Neural cell (in vitro differentiated cells): Measurements from ENCODE around the gene HIPK2. TPM values are rescaled to one million over a fixed set of nuclear protein-coding genes. Genes with fewer than 3 reads are reported as not detected.

ENCODE experiments used
- H2AFZ ChIP-seq: fragments of 200-600, 300-800 bp; sonication (generic), shearing (Covaris generic); 2 replicates; pipeline ENCODE4 v1.6.0; 2014; ENCODE audit warnings: low read depth, mild to moderate bottlenecking, antibody characterized with exemption, low read length, moderate library complexity
- H3F3A ChIP-seq: fragments of 200-600 bp; shearing (Covaris generic); 2 replicates; pipeline ENCODE4 v1.6.1; 2016; ENCODE audit warnings: mild to moderate bottlenecking, moderate library complexity, mixed read lengths, antibody characterized with exemption, low read length; ENCODE audit not compliant: insufficient read depth, poor library complexity, severe bottlenecking
- H3K27ac ChIP-seq: fragments of 200-600, 300-800 bp; sonication (generic), shearing (Covaris generic); 2 replicates; pipeline ENCODE4 v1.5.1; 2014; ENCODE audit warnings: mild to moderate bottlenecking, low read length, moderate library complexity
- H3K27me3 ChIP-seq: fragments of 300-800, 200-600 bp; sonication (generic), shearing (Covaris generic); 2 replicates; pipeline ENCODE4 v1.6.0; 2014; ENCODE audit warnings: mild to moderate bottlenecking, low read depth, low read length, moderate library complexity; ENCODE audit not compliant: insufficient read depth
- H3K36me3 ChIP-seq: fragments of 300-800, 200-600 bp; sonication (generic), shearing (Covaris generic); 2 replicates; pipeline ENCODE4 v1.5.1; 2014; ENCODE audit warnings: mild to moderate bottlenecking, antibody characterized with exemption, low read length, moderate library complexity; ENCODE audit not compliant: insufficient read depth
- H3K4me2 ChIP-seq: fragments of 300-800, 200-600 bp; sonication (generic), shearing (Covaris generic); 2 replicates; pipeline ENCODE4 v1.6.0; 2014; ENCODE audit warnings: mild to moderate bottlenecking, low read length
- H3K4me3 ChIP-seq: fragments of 300-800, 200-600 bp; sonication (generic), shearing (Covaris generic); 2 replicates; pipeline ENCODE4 v1.5.1; 2014; ENCODE audit warnings: mild to moderate bottlenecking, low read length, moderate library complexity
- H3K79me2 ChIP-seq: fragments of 200-600 bp; shearing (Covaris generic); replicated peaks from 2 replicates; pipeline ENCODE4 v1.6.0; 2014; ENCODE audit warnings: mild to moderate bottlenecking, low read length, moderate library complexity; ENCODE audit not compliant: insufficient read depth
- H3K9ac ChIP-seq: fragments of 300-800, 200-600 bp; sonication (generic), shearing (Covaris generic); 2 replicates; pipeline ENCODE4 v1.6.1; 2016; ENCODE audit warnings: mild to moderate bottlenecking, low read length, mixed read lengths
- H3K9me2 ChIP-seq: fragments of 200-600 bp; shearing (Covaris generic); 2 replicates; pipeline ENCODE4 v1.6.1; 2016; ENCODE audit warnings: mild to moderate bottlenecking, low read length, mixed read lengths; ENCODE audit not compliant: insufficient read depth
- H3K9me3 ChIP-seq: fragments of 200-600, 300-800 bp; sonication (generic), shearing (Covaris generic); 2 replicates; pipeline ENCODE4 v1.6.1; 2016; ENCODE audit warnings: mild to moderate bottlenecking, mixed run types, low read length, moderate library complexity, mixed read lengths
- H4K20me1 ChIP-seq: fragments of 200-600 bp; shearing (Covaris generic); 2 replicates; pipeline ENCODE4 v1.6.1; 2016; ENCODE audit warnings: mild to moderate bottlenecking, mixed run types; ENCODE audit not compliant: insufficient read depth
- EP300 ChIP-seq: fragments of 450-650 bp; conservative IDR thresholded peaks from 2 replicates; pipeline ENCODE4 v1.6.1; 2014; ENCODE audit warnings: antibody characterized with exemption, mild to moderate bottlenecking, moderate library complexity; ENCODE audit not compliant: poor library complexity, severe bottlenecking
- EZH2 ChIP-seq: fragments of 200-600, 300-800 bp; shearing (Covaris generic), sonication (generic); IDR thresholded peaks from 2 replicates; pipeline ENCODE4 v1.6.1; 2014; ENCODE audit warnings: antibody characterized with exemption, low read length, borderline replicate concordance, mild to moderate bottlenecking; ENCODE audit not compliant: insufficient read depth, poor library complexity, severe bottlenecking
- MXI1 ChIP-seq: fragments of 450-650 bp; conservative IDR thresholded peaks from 2 replicates; pipeline ENCODE4 v1.6.1; 2014; ENCODE audit warnings: antibody characterized with exemption, mild to moderate bottlenecking; ENCODE audit not compliant: poor library complexity, severe bottlenecking
- POLR2AphosphoS5 ChIP-seq: IDR thresholded peaks from 2 replicates; pipeline ENCODE4 v1.6.1; 2012
- RAD21 ChIP-seq: fragments of 450-650 bp; conservative IDR thresholded peaks from 2 replicates; pipeline ENCODE4 v1.6.1; 2014; ENCODE audit warnings: antibody characterized with exemption, mild to moderate bottlenecking, moderate library complexity
- SMC3 ChIP-seq: fragments of 450-650 bp; conservative IDR thresholded peaks from 2 replicates; pipeline ENCODE4 v1.6.1; 2014; ENCODE audit warnings: antibody characterized with exemption, mild to moderate bottlenecking, moderate library complexity; ENCODE audit not compliant: poor library complexity
- TAF1 ChIP-seq: IDR thresholded peaks from 2 replicates; pipeline ENCODE4 v1.6.1; 2012; ENCODE audit warnings: low read depth
- polyA plus RNA-seq: library from polyadenylated mRNA; depleted of rRNA; stranded (reverse); fragments of >200 nt; gene quantifications from 2 replicates; pipeline ENCODE4 v1.2.3, GENCODE V29; 2014
- TF ChIP-seq, protein P1 (sequence below): fragments of 450-650 bp; IDR thresholded peaks from 2 replicates; pipeline ENCODE4 v1.5.1; 2014; ENCODE audit warnings: antibody characterized with exemption, mild to moderate bottlenecking, moderate library complexity; ENCODE audit not compliant: poor library complexity, severe bottlenecking
- TF ChIP-seq, protein P2 (sequence below): IDR thresholded peaks from 2 replicates; pipeline ENCODE4 v1.6.1; 2012; ENCODE audit warnings: borderline replicate concordance

The HIPK2 gene
- polyA plus RNA-seq, 1 donor from 2014 or later = 8.5 TPM

DNA sequence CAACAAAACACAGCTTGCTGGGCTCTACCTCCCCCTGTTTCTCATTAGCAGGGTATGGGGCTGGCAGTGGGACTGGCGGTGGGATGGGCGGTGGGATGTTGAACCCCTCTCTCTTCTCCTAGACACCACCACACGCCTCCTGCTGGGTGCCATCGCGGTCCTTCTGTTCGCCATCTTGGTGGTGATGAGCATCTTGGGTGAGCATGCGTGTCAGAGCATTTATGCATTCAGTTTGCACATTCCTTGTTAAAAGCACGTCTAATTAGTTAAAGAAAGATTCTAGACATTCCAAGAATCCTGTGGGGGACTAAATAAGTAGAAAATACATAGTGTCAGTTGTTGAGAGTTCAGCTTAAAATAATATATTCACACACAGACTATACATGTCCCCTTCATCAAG, 241.6 kb downstream of the HIPK2 start:
- Histone ChIP-seq H2AFZ (no peak overlapping the region), H3K4me3 (no peak overlapping the region), H3K79me2 (no peaks in the 10 kb centered on the region), H3K9ac (no peak overlapping the region), H3K4me2 (no peak overlapping the region), H4K20me1 (no peaks in the 10 kb centered on the region), H3K9me3 (no peaks in the 10 kb centered on the region), H3K27ac (no peak overlapping the region), H3K27me3 (no peaks in the 10 kb centered on the region), H3F3A (no peaks in the 10 kb centered on the region), H3K9me2 (no peaks in the 10 kb centered on the region), H3K36me3 (no peaks in the 10 kb centered on the region)
- TF ChIP-seq SMC3 (no peak), EZH2 (no peak), TAF1 (no peak), EP300 (no peak), POLR2AphosphoS5 (no peak), MXI1 (no peak), RAD21 (no peak)
- TF ChIP-seq, protein P1, sequence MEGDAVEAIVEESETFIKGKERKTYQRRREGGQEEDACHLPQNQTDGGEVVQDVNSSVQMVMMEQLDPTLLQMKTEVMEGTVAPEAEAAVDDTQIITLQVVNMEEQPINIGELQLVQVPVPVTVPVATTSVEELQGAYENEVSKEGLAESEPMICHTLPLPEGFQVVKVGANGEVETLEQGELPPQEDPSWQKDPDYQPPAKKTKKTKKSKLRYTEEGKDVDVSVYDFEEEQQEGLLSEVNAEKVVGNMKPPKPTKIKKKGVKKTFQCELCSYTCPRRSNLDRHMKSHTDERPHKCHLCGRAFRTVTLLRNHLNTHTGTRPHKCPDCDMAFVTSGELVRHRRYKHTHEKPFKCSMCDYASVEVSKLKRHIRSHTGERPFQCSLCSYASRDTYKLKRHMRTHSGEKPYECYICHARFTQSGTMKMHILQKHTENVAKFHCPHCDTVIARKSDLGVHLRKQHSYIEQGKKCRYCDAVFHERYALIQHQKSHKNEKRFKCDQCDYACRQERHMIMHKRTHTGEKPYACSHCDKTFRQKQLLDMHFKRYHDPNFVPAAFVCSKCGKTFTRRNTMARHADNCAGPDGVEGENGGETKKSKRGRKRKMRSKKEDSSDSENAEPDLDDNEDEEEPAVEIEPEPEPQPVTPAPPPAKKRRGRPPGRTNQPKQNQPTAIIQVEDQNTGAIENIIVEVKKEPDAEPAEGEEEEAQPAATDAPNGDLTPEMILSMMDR = no peak
- TF ChIP-seq, protein P2, sequence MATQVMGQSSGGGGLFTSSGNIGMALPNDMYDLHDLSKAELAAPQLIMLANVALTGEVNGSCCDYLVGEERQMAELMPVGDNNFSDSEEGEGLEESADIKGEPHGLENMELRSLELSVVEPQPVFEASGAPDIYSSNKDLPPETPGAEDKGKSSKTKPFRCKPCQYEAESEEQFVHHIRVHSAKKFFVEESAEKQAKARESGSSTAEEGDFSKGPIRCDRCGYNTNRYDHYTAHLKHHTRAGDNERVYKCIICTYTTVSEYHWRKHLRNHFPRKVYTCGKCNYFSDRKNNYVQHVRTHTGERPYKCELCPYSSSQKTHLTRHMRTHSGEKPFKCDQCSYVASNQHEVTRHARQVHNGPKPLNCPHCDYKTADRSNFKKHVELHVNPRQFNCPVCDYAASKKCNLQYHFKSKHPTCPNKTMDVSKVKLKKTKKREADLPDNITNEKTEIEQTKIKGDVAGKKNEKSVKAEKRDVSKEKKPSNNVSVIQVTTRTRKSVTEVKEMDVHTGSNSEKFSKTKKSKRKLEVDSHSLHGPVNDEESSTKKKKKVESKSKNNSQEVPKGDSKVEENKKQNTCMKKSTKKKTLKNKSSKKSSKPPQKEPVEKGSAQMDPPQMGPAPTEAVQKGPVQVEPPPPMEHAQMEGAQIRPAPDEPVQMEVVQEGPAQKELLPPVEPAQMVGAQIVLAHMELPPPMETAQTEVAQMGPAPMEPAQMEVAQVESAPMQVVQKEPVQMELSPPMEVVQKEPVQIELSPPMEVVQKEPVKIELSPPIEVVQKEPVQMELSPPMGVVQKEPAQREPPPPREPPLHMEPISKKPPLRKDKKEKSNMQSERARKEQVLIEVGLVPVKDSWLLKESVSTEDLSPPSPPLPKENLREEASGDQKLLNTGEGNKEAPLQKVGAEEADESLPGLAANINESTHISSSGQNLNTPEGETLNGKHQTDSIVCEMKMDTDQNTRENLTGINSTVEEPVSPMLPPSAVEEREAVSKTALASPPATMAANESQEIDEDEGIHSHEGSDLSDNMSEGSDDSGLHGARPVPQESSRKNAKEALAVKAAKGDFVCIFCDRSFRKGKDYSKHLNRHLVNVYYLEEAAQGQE = no peak

DNA sequence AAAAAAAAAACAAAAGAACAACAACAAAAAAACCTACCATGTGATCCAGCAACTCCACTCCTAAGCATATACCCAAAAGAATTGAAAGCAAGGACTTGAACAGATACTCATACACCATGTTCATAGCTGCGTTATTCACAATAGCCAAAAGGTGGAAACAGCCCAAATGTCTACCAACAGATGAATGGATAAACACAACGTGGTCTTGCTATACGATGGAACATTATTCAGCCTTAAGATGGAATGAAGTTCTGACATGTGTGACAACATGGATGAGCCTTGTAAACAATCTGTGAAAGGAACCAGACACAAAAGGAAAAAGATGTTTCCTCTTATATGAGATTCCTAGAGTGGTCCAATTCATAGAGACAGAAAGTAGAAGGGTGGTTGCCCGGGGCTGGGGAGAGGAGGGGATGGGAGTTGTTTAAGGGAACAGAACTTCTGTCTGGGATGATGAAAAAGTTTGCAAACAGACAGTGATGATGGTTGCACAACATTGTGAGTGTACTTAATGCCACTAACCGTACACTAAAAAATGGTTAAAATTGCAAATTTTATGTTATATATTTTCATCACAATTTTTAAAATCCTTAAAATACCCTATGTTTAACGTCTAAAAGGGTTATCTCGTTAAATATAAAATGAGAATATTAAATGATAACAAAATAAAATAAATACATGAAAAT, 242.7 kb downstream of the HIPK2 start:
- H3K4me3 ChIP-seq = no peak overlapping the region
- H3K9me2 ChIP-seq = no peaks in the 10 kb centered on the region
- no peaks in the 10 kb centered on the region for H4K20me1 ChIP-seq
- no peaks in the 10 kb centered on the region for H3K9me3 ChIP-seq
- H3K27ac ChIP-seq = no peak overlapping the region
- no peak overlapping the region for H3K4me2 ChIP-seq
- no peak overlapping the region for H2AFZ ChIP-seq
- no peaks in the 10 kb centered on the region for H3K36me3 ChIP-seq
- no peaks in the 10 kb centered on the region for H3K27me3 ChIP-seq
- H3K9ac ChIP-seq = no peak overlapping the region
- no peaks in the 10 kb centered on the region for H3F3A ChIP-seq
- no peaks in the 10 kb centered on the region for H3K79me2 ChIP-seq
- TF ChIP-seq SMC3 (no peak), RAD21 (no peak), POLR2AphosphoS5 (no peak), EP300 (no peak), MXI1 (no peak), EZH2 (no peak), TAF1 (no peak)
- TF ChIP-seq, protein P1 = no peak
- TF ChIP-seq, protein P2 = no peak
